ENCODE data around the gene ZNF423.

- TF ChIP-seq CTCF (IDR thresholded peaks at IDR 0.05) (no peak), POLR2AphosphoS5 (IDR thresholded peaks at IDR 0.05; ENCODE audit: low read depth, low read length) (no peak)
These were observed 253.5 kb downstream of the ZNF423 start for GRCh38 chr16:49602201-49602975.
